Left ventricle myocardium superior (tissue), 1 donor: ENCODE measurements around the gene OR8B8. TPM values are rescaled to one million over a fixed set of nuclear protein-coding genes. Genes with fewer than 3 reads are reported as not detected.

Experiments used
- total RNA-seq: library from RNA; stranded (reverse); fragmentation: NEBNext Ultra II Directional; extraction: Animal tissue kit (Norgen Biotek cat#: 25700); gene quantifications from one replicate; pipeline ENCODE4 v1.2.1, GENCODE V29; 2021
- donor health status: DM: no; HTN: yes; CAD: no; lungs with severe emphysema.

OR8B8 gene
- total RNA-seq, 1 donor from 2014 or later = not detected

Other genes with a start within 250 kb of the OR8B8 start
- not detected for gene OR8G1, start 204.6 kb downstream of the OR8B8 start, total RNA-seq
- not detected for gene OR8G5, start 189.3 kb downstream of the OR8B8 start, total RNA-seq
- gene OR8D1, start 131.7 kb downstream of the OR8B8 start, total RNA-seq = not detected
- gene OR8D2, start 125.5 kb downstream of the OR8B8 start, total RNA-seq = not detected
- gene OR8B2, start 61.2 kb downstream of the OR8B8 start, total RNA-seq = not detected
- gene OR8B3, start 46.7 kb downstream of the OR8B8 start, total RNA-seq = not detected
- gene OR8B4, start 20.8 kb downstream of the OR8B8 start, total RNA-seq = not detected
- not detected for gene OR8B12, start 98.0 kb upstream of the OR8B8 start, total RNA-seq
- gene OR8A1, start 124.3 kb upstream of the OR8B8 start, total RNA-seq = not detected
- gene PANX3, start 165.7 kb upstream of the OR8B8 start, total RNA-seq = not detected
- gene TBRG1, start 177.2 kb upstream of the OR8B8 start, total RNA-seq = 20.6 TPM
- gene SIAE, start 228.0 kb upstream of the OR8B8 start, total RNA-seq = 77.7 TPM
- 1.2 TPM for gene SPA17, start 228.2 kb upstream of the OR8B8 start, total RNA-seq